H1 (cell line): ENCODE results near the gene ERC1. TPM values are rescaled to one million over a fixed set of nuclear protein-coding genes. Genes with fewer than 3 reads are reported as not detected.
"Not testable (repeated sequence)": the region's sequence is repeated elsewhere in the genome, so short reads cannot be mapped to it uniquely, and the experiment has no call there.

Experiments
- CTCF ChIA-PET: fragments of 300-600 bp; sonication (Branson Sonifier 250); formaldehyde crosslinking; loops from one replicate; lab custom pipeline; 2021; ENCODE audit not compliant: partially characterized antibody; lab: Charles Lee
- POLR2A ChIA-PET: fragments of 300-600 bp; sonication (Branson Sonifier 250); formaldehyde crosslinking; loops from one replicate; lab custom pipeline; 2021; ENCODE audit warnings: inconsistent platforms; ENCODE audit not compliant: partially characterized antibody; lab: Charles Lee
- DNase-seq, 2 experiments: peaks; one replicate each; pipeline versions ENCODE4 v3.0.0 to v3.0.0-alpha.2; 2010 to 2022; ENCODE audit warnings: low spot score in 2 of 2, low read depth in 1 of 2, mixed read lengths in 1 of 2
- FAIRE-seq: peaks from 2 replicates; lab custom pipeline; 2011; peaks lifted over from hg19 to GRCh38; lab: Jason Lieb, UNC
- H2AFZ ChIP-seq: 2 replicates; pipeline ENCODE4 v1.8.1; 2012; ENCODE audit warnings: low read length, inconsistent platforms
- H2AK5ac ChIP-seq: 2 replicates; pipeline ENCODE4 v1.6.1; 2013; ENCODE audit warnings: low read depth, low read length
- H2BK120ac ChIP-seq: replicated peaks from 2 replicates; pipeline ENCODE3; 2013; ENCODE audit warnings: low read depth, low read length, inconsistent platforms
- H2BK12ac ChIP-seq: 2 replicates; pipeline ENCODE4 v1.6.1; 2013; ENCODE audit warnings: low read depth, low read length
- H2BK15ac ChIP-seq: 2 replicates; pipeline ENCODE4 v1.6.1; 2013; ENCODE audit warnings: low read length
- H2BK20ac ChIP-seq: 2 replicates; pipeline ENCODE4 v1.6.1; 2013; ENCODE audit warnings: low read length
- H2BK5ac ChIP-seq: 2 replicates; pipeline ENCODE4 v1.6.1; 2013; ENCODE audit warnings: low read depth, low read length
- H3K14ac ChIP-seq: 2 replicates; pipeline ENCODE4 v1.6.1; 2013; ENCODE audit warnings: inconsistent platforms; ENCODE audit not compliant: insufficient read length
- H3K18ac ChIP-seq: 2 replicates; pipeline ENCODE4 v1.6.1; 2013; ENCODE audit warnings: low read length; ENCODE audit errors: extremely low read depth
- H3K23ac ChIP-seq: 2 replicates; pipeline ENCODE4 v1.6.1; 2013; ENCODE audit warnings: inconsistent platforms; ENCODE audit not compliant: insufficient read length
- H3K23me2 ChIP-seq: 2 replicates; pipeline ENCODE4 v1.6.1; 2013; ENCODE audit warnings: low read depth, low read length
- H3K27ac ChIP-seq: 2 replicates; pipeline ENCODE4 v1.6.1; 2011; ENCODE audit warnings: low read depth, low read length, inconsistent platforms
- H3K27me3 ChIP-seq, 4 experiments: replicated peaks in 1 of 4; 1 replicate in 1 of 4; 2 replicates in 3 of 4; pipeline versions ENCODE4 v1.6.1 to v1.8.1; 2011 to 2013; ENCODE audit warnings: low read length in 3 of 4, mild to moderate bottlenecking in 3 of 4, inconsistent platforms in 2 of 4, mixed read lengths in 2 of 4, moderate library complexity in 1 of 4; ENCODE audit not compliant: control insufficient read depth in 3 of 4, insufficient read depth in 3 of 4; ENCODE audit errors: extremely low read depth in 1 of 4
- H3K36me3 ChIP-seq, 4 experiments: 2 replicates each; pipeline versions ENCODE4 v1.6.1 to v1.8.1; 2011 to 2013; ENCODE audit warnings: mild to moderate bottlenecking in 4 of 4, low read length in 3 of 4, moderate library complexity in 2 of 4, control low read depth in 1 of 4, inconsistent platforms in 1 of 4; ENCODE audit not compliant: insufficient read depth in 4 of 4, control insufficient read depth in 2 of 4
- H3K4ac ChIP-seq: replicated peaks from 2 replicates; pipeline ENCODE3; 2013; ENCODE audit warnings: low read length, low read depth, mixed read lengths, inconsistent platforms; ENCODE audit not compliant: insufficient read length
- H3K4me1 ChIP-seq, 4 experiments: replicated peaks in 1 of 4; 1 replicate in 1 of 4; 2 replicates in 3 of 4; pipeline versions ENCODE4 v1.6.1 to v1.8.1; 2011 to 2013; ENCODE audit warnings: low read length in 3 of 4, inconsistent platforms in 2 of 4, mixed read lengths in 1 of 4; ENCODE audit not compliant: insufficient read depth in 4 of 4, control insufficient read depth in 3 of 4
- H3K4me2 ChIP-seq, 2 experiments: 2 replicates each; pipeline versions ENCODE4 v1.6.1 to v1.8.1; 2011 to 2013; ENCODE audit warnings: low read depth in 2 of 2, low read length in 2 of 2, control low read depth in 1 of 2, inconsistent platforms in 1 of 2, mild to moderate bottlenecking in 1 of 2; ENCODE audit not compliant: insufficient read depth in 1 of 2
- H3K4me3 ChIP-seq, 4 experiments: fragments of 200-600, 300-600 bp in 1 of 4; sonication (generic), shearing (Covaris generic), sonication (Bioruptor Twin) in 1 of 4; 2 replicates each; pipeline versions ENCODE4 v1.5.1 to v1.8.1; 2011 to 2016; ENCODE audit warnings: low read length in 4 of 4, low read depth in 3 of 4, control low read depth in 2 of 4, inconsistent platforms in 2 of 4, mild to moderate bottlenecking in 2 of 4, mixed read lengths in 1 of 4, moderate library complexity in 1 of 4; ENCODE audit not compliant: insufficient read depth in 2 of 4; ENCODE audit errors: extremely low read depth in 1 of 4
- H3K56ac ChIP-seq: replicated peaks from 2 replicates; pipeline ENCODE3; 2013; ENCODE audit warnings: low read depth, mild to moderate bottlenecking, mixed read lengths, low read length, inconsistent platforms; ENCODE audit not compliant: insufficient read length
- H3K79me1 ChIP-seq: 2 replicates; pipeline ENCODE4 v1.6.1; 2013; ENCODE audit warnings: low read depth, low read length, control low read depth
- H3K79me2 ChIP-seq, 2 experiments: 2 replicates each; pipeline versions ENCODE4 v1.6.1 to v1.8.1; 2012 to 2013; ENCODE audit warnings: low read length in 2 of 2, mild to moderate bottlenecking in 2 of 2, inconsistent platforms in 1 of 2; ENCODE audit not compliant: insufficient read depth in 2 of 2, control insufficient read depth in 1 of 2
- H3K9ac ChIP-seq, 4 experiments: replicated peaks in 1 of 4; 1 replicate in 1 of 4; 2 replicates in 3 of 4; pipeline versions ENCODE4 v1.6.1 to v1.8.1; 2011 to 2013; ENCODE audit warnings: low read depth in 3 of 4, low read length in 3 of 4, control low read depth in 2 of 4, mild to moderate bottlenecking in 2 of 4, moderate library complexity in 2 of 4, inconsistent platforms in 1 of 4; ENCODE audit errors: extremely low read depth in 1 of 4
- H3K9me3 ChIP-seq, 2 experiments: 2 replicates each; pipeline versions ENCODE4 v1.6.1 to v1.8.1; 2012 to 2013; ENCODE audit warnings: mild to moderate bottlenecking in 2 of 2, moderate library complexity in 2 of 2, control low read depth in 1 of 2, inconsistent platforms in 1 of 2, low read depth in 1 of 2, low read length in 1 of 2, mixed read lengths in 1 of 2; ENCODE audit not compliant: insufficient read depth in 2 of 2
- H4K20me1 ChIP-seq, 2 experiments: replicated peaks in 1 of 2; 2 replicates each; pipeline versions ENCODE3 to v1.8.1; 2011 to 2013; ENCODE audit warnings: inconsistent platforms in 2 of 2, low read length in 2 of 2, mild to moderate bottlenecking in 1 of 2; ENCODE audit not compliant: insufficient read depth in 2 of 2, control insufficient read depth in 1 of 2
- H4K5ac ChIP-seq: 2 replicates; pipeline ENCODE4 v1.6.1; 2013; ENCODE audit warnings: low read length, low read depth, mixed read lengths, inconsistent platforms; ENCODE audit not compliant: insufficient read length
- H4K8ac ChIP-seq: 2 replicates; pipeline ENCODE4 v1.8.0; 2013; ENCODE audit warnings: mild to moderate bottlenecking, moderate library complexity, low read length, inconsistent platforms; ENCODE audit not compliant: insufficient read depth; ENCODE audit errors: extremely low read depth
- H4K91ac ChIP-seq: replicated peaks from 2 replicates; pipeline ENCODE3; 2013; ENCODE audit warnings: low read length, mixed read lengths, inconsistent platforms; ENCODE audit not compliant: insufficient read length
- WGBS, 2 experiments: shearing (Covaris generic) in 1 of 2; methylation state at CpG; one replicate each; pipeline versions ENCODE4 v1.1.6 to v1.1.7; 2013 to 2015; ENCODE audit warnings: low lambda C conversion rate in 2 of 2, mixed read lengths in 2 of 2, inconsistent platforms in 1 of 2, low coverage in 1 of 2, missing lambda C conversion rate in 1 of 2; ENCODE audit not compliant: insufficient replicate concordance in 2 of 2, insufficient coverage in 1 of 2, insufficient read length in 1 of 2; ENCODE audit errors: extremely low coverage in 1 of 2, missing lambda C conversion rate in 1 of 2; 5-methylcytosine and 5-hydroxymethylcytosine counted together
- polyA plus RNA-seq, 7 experiments: library from polyadenylated mRNA; depleted of rRNA in 3 of 7; stranded (reverse) in 5 of 7; unstranded in 2 of 7; fragments of >200 nt in 5 of 7; fragments of 200-250 nt in 2 of 7; gene quantifications; 1 replicate in 5 of 7; 2 replicates in 1 of 7; 4 replicates in 1 of 7; pipeline versions ENCODE4 v1.2.1 to v1.2.3, GENCODE V29; 2011 to 2013; ENCODE audit warnings: missing spikeins in 2 of 7, mixed read lengths in 2 of 7
- total RNA-seq: library from RNA; stranded (reverse); fragmentation: NEBNext Ultra II Directional; extraction: Animal tissue kit (Norgen Biotek cat#: 25700); gene quantifications from 2 replicates; pipeline ENCODE4 v1.2.1, GENCODE V29; 2021

Gene ERC1
- total and polyA plus RNA-seq, 2 of the 8 experiments (the other 6 are each of a cell fraction or from before 2014, with no cell fraction given): 7.8 to 45.7 TPM

DNA sequence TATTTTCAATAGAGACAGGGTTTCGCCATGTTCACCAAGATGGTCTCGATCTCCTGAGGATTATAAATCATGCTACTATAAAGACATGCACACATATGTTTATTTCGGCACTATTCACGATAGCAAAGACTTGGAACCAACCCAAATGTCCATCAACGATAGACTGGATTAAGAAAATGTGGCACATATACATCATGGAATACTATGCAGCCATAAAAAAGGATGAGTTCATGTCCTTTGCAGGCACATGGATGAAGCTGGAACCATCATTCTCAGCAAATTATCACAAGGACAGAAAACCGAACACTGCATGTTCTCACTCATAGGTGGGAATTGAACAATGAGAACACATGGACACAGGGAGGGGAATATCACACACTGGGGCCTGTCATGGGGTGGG is 350.2 kb downstream of the ERC1 start:
- H3K23me2 ChIP-seq, H2BK5ac ChIP-seq, H3K4me2 ChIP-seq, H4K20me1 ChIP-seq, H3K36me3 ChIP-seq, H3K9me3 ChIP-seq, H4K5ac ChIP-seq, H3K9ac ChIP-seq, H3K4me3 ChIP-seq, H2AFZ ChIP-seq, H2BK120ac ChIP-seq, H3K27ac ChIP-seq, H3K18ac ChIP-seq, H3K4ac ChIP-seq, H2AK5ac ChIP-seq, POLR2A ChIA-PET, H3K56ac ChIP-seq, H3K14ac ChIP-seq, H4K8ac ChIP-seq, H3K79me2 ChIP-seq, H3K23ac ChIP-seq, H2BK12ac ChIP-seq, H3K4me1 ChIP-seq, H3K79me1 ChIP-seq, H2BK15ac ChIP-seq, DNase-seq, H2BK20ac ChIP-seq, FAIRE-seq, H3K27me3 ChIP-seq, H4K91ac ChIP-seq: not testable (repeated sequence)
- WGBS, 2 experiments: 93% methylated on average over 6 of the region's 6 CpGs; no CpG with 5 or more reads in 1 of the 2 experiments
- CTCF ChIA-PET: interaction anchor here (1.0 kb wide), 1 partner anchor 55 kb away, joined by 3 read pairs; no protein-coding TSS in a partner anchor
